H9 (cell line): ENCODE measurements around the gene GET3. TPM values are rescaled to one million over a fixed set of nuclear protein-coding genes. Genes with fewer than 3 reads are reported as not detected.

Experiments
- DNase-seq: peaks from one replicate; pipeline ENCODE4 v3.0.0-alpha.2; 2017
- H2AFZ ChIP-seq: one replicate; pipeline ENCODE4 v1.6.1; 2013; ENCODE audit warnings: mild to moderate bottlenecking, low read length, control low read depth, moderate library complexity
- H2AK5ac ChIP-seq: 2 replicates; pipeline ENCODE4 v1.6.1; 2013; ENCODE audit warnings: low read length, control low read depth, mixed read lengths; ENCODE audit not compliant: insufficient read length
- H2BK120ac ChIP-seq: one replicate; pipeline ENCODE4 v1.6.1; 2013; ENCODE audit warnings: low read depth, mild to moderate bottlenecking, low read length, control low read depth, inconsistent platforms; ENCODE audit not compliant: poor library complexity, severe bottlenecking
- H2BK12ac ChIP-seq: 2 replicates; pipeline ENCODE4 v1.6.1; 2013; ENCODE audit warnings: low read length, control low read depth, mixed read lengths, low read depth; ENCODE audit not compliant: insufficient read length
- H2BK15ac ChIP-seq: 2 replicates; pipeline ENCODE4 v1.6.1; 2013; ENCODE audit warnings: low read depth, low read length, control low read depth
- H2BK20ac ChIP-seq: one replicate; pipeline ENCODE4 v1.6.1; 2013; ENCODE audit warnings: low read depth, mild to moderate bottlenecking, low read length, control low read depth, inconsistent platforms; ENCODE audit not compliant: poor library complexity, severe bottlenecking
- H2BK5ac ChIP-seq: 2 replicates; pipeline ENCODE4 v1.6.1; 2013; ENCODE audit warnings: low read length, control low read depth, mixed read lengths; ENCODE audit not compliant: insufficient read length
- H3K14ac ChIP-seq: 2 replicates; pipeline ENCODE4 v1.6.1; 2013; ENCODE audit warnings: low read length, control low read depth; ENCODE audit not compliant: insufficient read depth
- H3K18ac ChIP-seq: 2 replicates; pipeline ENCODE4 v1.6.1; 2013; ENCODE audit warnings: low read depth, mild to moderate bottlenecking, mixed read lengths, low read length, control low read depth; ENCODE audit not compliant: insufficient read length
- H3K23ac ChIP-seq: 2 replicates; pipeline ENCODE4 v1.6.1; 2013; ENCODE audit warnings: low read length, control low read depth, mixed read lengths, low read depth; ENCODE audit not compliant: insufficient read length
- H3K23me2 ChIP-seq: 2 replicates; pipeline ENCODE4 v1.6.1; 2013; ENCODE audit warnings: low read depth, mild to moderate bottlenecking, mixed read lengths, low read length, control low read depth; ENCODE audit not compliant: insufficient read length, poor library complexity, severe bottlenecking
- H3K27ac ChIP-seq: 2 replicates; pipeline ENCODE4 v1.5.1; 2013; ENCODE audit warnings: low read length, control low read depth, mixed read lengths, low read depth; ENCODE audit not compliant: insufficient read length
- H3K27me3 ChIP-seq: 2 replicates; pipeline ENCODE4 v1.6.1; 2013; ENCODE audit warnings: low read length, control low read depth, inconsistent platforms; ENCODE audit not compliant: insufficient read depth
- H3K4ac ChIP-seq: 2 replicates; pipeline ENCODE4 v1.6.1; 2013; ENCODE audit warnings: low read depth, mild to moderate bottlenecking, control low read depth, inconsistent platforms, low read length, moderate library complexity
- H3K4me1 ChIP-seq: 2 replicates; pipeline ENCODE4 v1.6.1; 2013; ENCODE audit warnings: low read length, control low read depth, inconsistent platforms; ENCODE audit not compliant: insufficient read depth
- H3K4me2 ChIP-seq: 2 replicates; pipeline ENCODE4 v1.6.1; 2013; ENCODE audit warnings: low read length, control low read depth, mixed read lengths; ENCODE audit not compliant: insufficient read length, insufficient read depth
- H3K56ac ChIP-seq: 2 replicates; pipeline ENCODE4 v1.6.1; 2013; ENCODE audit warnings: low read depth, mild to moderate bottlenecking, mixed read lengths, low read length, control low read depth; ENCODE audit not compliant: insufficient read length
- H3K79me1 ChIP-seq: 2 replicates; pipeline ENCODE4 v1.6.1; 2013; ENCODE audit warnings: low read depth, mild to moderate bottlenecking, moderate library complexity, low read length, control low read depth, inconsistent platforms; ENCODE audit not compliant: insufficient read depth, poor library complexity, severe bottlenecking
- H3K79me2 ChIP-seq: 2 replicates; pipeline ENCODE4 v1.6.1; 2013; ENCODE audit warnings: low read length, control low read depth, inconsistent platforms; ENCODE audit not compliant: insufficient read depth
- H3K9ac ChIP-seq: 2 replicates; pipeline ENCODE4 v1.6.1; 2013; ENCODE audit warnings: low read length, control low read depth, mixed read lengths; ENCODE audit not compliant: insufficient read length; ENCODE audit errors: extremely low read depth
- H3K9me3 ChIP-seq: one replicate; pipeline ENCODE4 v1.6.1; 2013; ENCODE audit warnings: low read depth, low read length, inconsistent platforms; ENCODE audit not compliant: control insufficient read depth
- H3T11ph ChIP-seq: one replicate; pipeline ENCODE4 v1.6.1; 2013; ENCODE audit warnings: mild to moderate bottlenecking, low read length, control low read depth, inconsistent platforms
- H4K20me1 ChIP-seq: one replicate; pipeline ENCODE4 v1.6.1; 2013; ENCODE audit not compliant: control insufficient read depth, insufficient read length, insufficient read depth
- H4K5ac ChIP-seq: 2 replicates; pipeline ENCODE4 v1.6.1; 2013; ENCODE audit warnings: low read depth, mild to moderate bottlenecking, mixed read lengths, low read length, control low read depth; ENCODE audit not compliant: insufficient read length
- H4K8ac ChIP-seq: replicated peaks from 2 replicates; pipeline ENCODE4 v1.6.1; 2013; ENCODE audit warnings: low read length, control low read depth, mixed read lengths, low read depth; ENCODE audit not compliant: insufficient read length
- H4K91ac ChIP-seq: 2 replicates; pipeline ENCODE4 v1.6.1; 2013; ENCODE audit warnings: low read depth, mild to moderate bottlenecking, moderate library complexity, mixed read lengths, low read length, control low read depth; ENCODE audit not compliant: insufficient read length
- H3K27ac Mint-ChIP-seq, 3 experiments: 2 replicates in 2 of 3; 3 replicates in 1 of 3; pipeline ENCODE4 v1.8.0; 2020 to 2021; ENCODE audit warnings: mixed read lengths in 3 of 3, mild to moderate bottlenecking in 1 of 3, moderate library complexity in 1 of 3
- H3K27me3 Mint-ChIP-seq: 2 replicates; pipeline ENCODE4 v1.8.0; 2021; ENCODE audit warnings: low read depth, mild to moderate bottlenecking, moderate library complexity, mixed read lengths
- H3K36me3 Mint-ChIP-seq, 3 experiments: 2 replicates in 2 of 3; 3 replicates in 1 of 3; pipeline ENCODE4 v1.8.0; 2020 to 2021; ENCODE audit warnings: low read depth in 3 of 3, mixed read lengths in 3 of 3; ENCODE audit not compliant: insufficient read depth in 1 of 3
- H3K4me1 Mint-ChIP-seq, 2 experiments: 2 replicates each; pipeline ENCODE4 v1.8.0; 2020; ENCODE audit warnings: mixed read lengths in 2 of 2
- H3K4me3 Mint-ChIP-seq, 2 experiments: 2 replicates in 1 of 2; 3 replicates in 1 of 2; pipeline ENCODE4 v1.8.0; 2020 to 2021; ENCODE audit warnings: mild to moderate bottlenecking in 2 of 2, mixed read lengths in 2 of 2, moderate library complexity in 1 of 2
- H3K9me3 Mint-ChIP-seq, 2 experiments: 2 replicates in 1 of 2; 3 replicates in 1 of 2; pipeline ENCODE4 v1.8.0; 2020; ENCODE audit warnings: mild to moderate bottlenecking in 2 of 2, mixed read lengths in 2 of 2, moderate library complexity in 1 of 2
- WGBS: extraction: QIAGEN DNeasy Blood & Tissue Kit; methylation state at CpG from one replicate; pipeline ENCODE4 v1.1.7; 2013; ENCODE audit warnings: missing lambda C conversion rate, low lambda C conversion rate, mixed read lengths; ENCODE audit not compliant: insufficient read length; ENCODE audit errors: extremely low coverage; 5-methylcytosine and 5-hydroxymethylcytosine counted together
- total RNA-seq: library from RNA; stranded (reverse); gene quantifications from 2 replicates; pipeline ENCODE4 v1.2.1, GENCODE V29; 2021
- TF ChIP-seq, protein P1 (sequence below): fragments of 200-600 bp; sonication (generic); conservative IDR thresholded peaks from 3 replicates; pipeline ENCODE4 v1.8.0; 2021; ENCODE audit warnings: antibody characterized with exemption, mild to moderate bottlenecking

GET3 gene
- total RNA-seq, 1 experiment from 2014 or later = 81.6 TPM

DNA sequence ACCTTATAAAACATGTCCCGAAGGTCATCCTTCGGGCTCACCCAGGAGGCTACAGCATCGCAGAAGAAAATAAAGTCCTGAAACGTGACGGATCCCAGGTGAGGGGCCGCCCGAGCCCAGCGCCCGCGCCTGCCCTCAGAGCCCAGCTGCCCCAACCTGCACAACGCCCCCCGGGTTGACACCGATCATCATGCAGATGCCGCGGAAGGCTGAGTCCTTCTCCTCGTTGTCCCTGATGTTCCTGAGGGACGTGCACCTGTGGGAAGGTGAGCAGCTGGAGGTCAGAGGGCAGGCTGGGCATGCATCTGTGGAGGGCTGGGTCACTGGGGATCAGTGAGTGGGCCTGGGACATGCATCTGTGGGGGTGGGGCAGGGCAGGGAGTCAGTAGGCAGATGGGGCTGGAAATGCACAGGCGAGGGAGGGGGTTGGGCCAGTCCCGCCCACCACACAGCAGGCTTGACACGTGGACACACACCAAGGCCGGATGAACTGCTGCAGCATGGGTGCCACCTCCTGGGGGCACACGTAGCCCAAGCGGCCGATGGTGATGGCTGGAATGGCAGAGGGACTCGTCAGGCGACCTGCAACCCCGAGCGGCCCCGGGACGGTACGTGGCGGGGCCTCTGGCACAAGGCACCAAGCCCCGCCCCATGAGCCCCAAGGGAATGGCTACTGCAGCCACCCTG lies 35.6 kb upstream of the GET3 start:
- peaks cover 8 to 14% of the 10 kb centered on the region in 2 experiments for H3K4me1 Mint-ChIP-seq
- H4K20me1 ChIP-seq = no peaks in the 10 kb centered on the region
- H3K36me3 Mint-ChIP-seq = peaks cover 50 to 80% (median 67%) of the 10 kb centered on the region in 3 experiments
- TF ChIP-seq, protein P1, sequence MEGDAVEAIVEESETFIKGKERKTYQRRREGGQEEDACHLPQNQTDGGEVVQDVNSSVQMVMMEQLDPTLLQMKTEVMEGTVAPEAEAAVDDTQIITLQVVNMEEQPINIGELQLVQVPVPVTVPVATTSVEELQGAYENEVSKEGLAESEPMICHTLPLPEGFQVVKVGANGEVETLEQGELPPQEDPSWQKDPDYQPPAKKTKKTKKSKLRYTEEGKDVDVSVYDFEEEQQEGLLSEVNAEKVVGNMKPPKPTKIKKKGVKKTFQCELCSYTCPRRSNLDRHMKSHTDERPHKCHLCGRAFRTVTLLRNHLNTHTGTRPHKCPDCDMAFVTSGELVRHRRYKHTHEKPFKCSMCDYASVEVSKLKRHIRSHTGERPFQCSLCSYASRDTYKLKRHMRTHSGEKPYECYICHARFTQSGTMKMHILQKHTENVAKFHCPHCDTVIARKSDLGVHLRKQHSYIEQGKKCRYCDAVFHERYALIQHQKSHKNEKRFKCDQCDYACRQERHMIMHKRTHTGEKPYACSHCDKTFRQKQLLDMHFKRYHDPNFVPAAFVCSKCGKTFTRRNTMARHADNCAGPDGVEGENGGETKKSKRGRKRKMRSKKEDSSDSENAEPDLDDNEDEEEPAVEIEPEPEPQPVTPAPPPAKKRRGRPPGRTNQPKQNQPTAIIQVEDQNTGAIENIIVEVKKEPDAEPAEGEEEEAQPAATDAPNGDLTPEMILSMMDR = no peak
- no peaks in the 10 kb centered on the region for H3K9me3 ChIP-seq
- no peak overlapping the region for H3K9ac ChIP-seq
- H3K14ac ChIP-seq = no peak overlapping the region
- H3K79me1 ChIP-seq = no peaks in the 10 kb centered on the region
- no peak overlapping the region for H3K4ac ChIP-seq
- H4K91ac ChIP-seq = no peak overlapping the region
- WGBS = no CpG with 5 or more reads among the region's 33 CpGs
- H3T11ph ChIP-seq = no peak overlapping the region
- no peak overlapping the region for H2AFZ ChIP-seq
- no peak overlapping the region for H3K27ac ChIP-seq
- H3K27me3 ChIP-seq = no peaks in the 10 kb centered on the region
- H3K27ac Mint-ChIP-seq = no peak overlapping the region
- H2BK15ac ChIP-seq = no peak overlapping the region
- H3K4me1 ChIP-seq = no peaks in the 10 kb centered on the region
- H3K9me3 Mint-ChIP-seq = no peaks in the 10 kb centered on the region; a peak in 1 of 5 replicates
- H4K8ac ChIP-seq = no peak overlapping the region
- no peak overlapping the region for H2BK120ac ChIP-seq
- no peak for DNase-seq
- H3K23ac ChIP-seq = no peak overlapping the region
- H2BK5ac ChIP-seq = no peak overlapping the region
- H3K4me2 ChIP-seq = no peak overlapping the region
- H2AK5ac ChIP-seq = no peak overlapping the region
- H2BK12ac ChIP-seq = no peak overlapping the region
- H3K27me3 Mint-ChIP-seq = no peaks in the 10 kb centered on the region; the same call in 1 of the 2 replicates
- H3K18ac ChIP-seq = no peak overlapping the region
- H3K79me2 ChIP-seq = no peaks in the 10 kb centered on the region
- no peak overlapping the region for H3K56ac ChIP-seq
- no peak overlapping the region for H3K4me3 Mint-ChIP-seq
- no peak overlapping the region for H2BK20ac ChIP-seq
- no peak overlapping the region for H4K5ac ChIP-seq
- peaks cover 1% of the 10 kb centered on the region for H3K23me2 ChIP-seq
